Hematopoietic multipotent progenitor cell treated with erythropoietin and hydrocortisone succinate and interleukin-3 and kit ligand, for 8 days (in vitro differentiated cells): ENCODE results near the gene PHF12.

Experiments used
- DNase-seq: peaks from one replicate; pipeline ENCODE4 v3.0.0-alpha.2; 2015

Gene PHF12

DNA sequence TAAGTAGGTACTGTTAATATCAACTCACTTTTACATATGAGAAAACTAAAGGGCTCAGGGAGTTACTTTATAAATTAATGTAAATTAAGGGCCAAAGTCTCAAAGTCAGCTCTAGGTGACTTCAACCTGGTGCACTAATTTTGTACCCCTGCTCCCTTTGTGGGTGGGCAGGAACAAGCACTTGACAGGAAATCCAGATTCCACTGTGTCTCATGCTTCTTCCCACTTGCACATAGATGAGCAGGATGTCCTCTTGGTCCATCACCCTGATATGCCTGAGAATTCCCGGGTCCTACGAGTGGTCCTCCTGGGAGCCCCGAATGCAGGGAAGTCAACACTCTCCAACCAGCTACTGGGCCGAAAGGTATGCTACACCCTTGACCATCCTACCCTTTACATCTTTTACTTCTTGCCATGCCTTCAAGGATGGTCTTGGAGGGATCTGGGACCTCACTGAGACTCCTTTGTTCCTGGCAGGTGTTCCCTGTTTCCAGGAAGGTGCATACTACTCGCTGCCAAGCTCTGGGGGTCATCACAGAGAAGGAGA, 95.2 kb downstream of the PHF12 start:
- DNase-seq: peak; percentile 53

DNA sequence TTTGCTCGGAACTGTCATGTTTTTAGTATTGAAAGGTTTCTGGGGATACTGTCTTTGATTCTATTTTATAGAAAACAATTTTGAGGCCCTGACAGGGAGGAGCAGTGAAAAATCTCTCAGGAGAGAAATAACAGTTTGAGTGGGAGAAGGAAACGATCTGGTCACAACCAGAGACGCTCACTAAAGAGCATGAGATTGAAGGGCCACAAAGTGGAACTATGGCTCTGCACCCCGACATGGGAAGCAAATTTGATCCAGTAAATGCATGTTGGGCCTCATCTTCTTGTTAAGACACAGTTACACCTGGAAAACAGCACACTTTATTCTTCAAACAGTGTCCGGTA, 96.0 kb downstream of the PHF12 start:
- no peak for DNase-seq
